Measurements from ENCODE around the gene EGFR.

DNA sequence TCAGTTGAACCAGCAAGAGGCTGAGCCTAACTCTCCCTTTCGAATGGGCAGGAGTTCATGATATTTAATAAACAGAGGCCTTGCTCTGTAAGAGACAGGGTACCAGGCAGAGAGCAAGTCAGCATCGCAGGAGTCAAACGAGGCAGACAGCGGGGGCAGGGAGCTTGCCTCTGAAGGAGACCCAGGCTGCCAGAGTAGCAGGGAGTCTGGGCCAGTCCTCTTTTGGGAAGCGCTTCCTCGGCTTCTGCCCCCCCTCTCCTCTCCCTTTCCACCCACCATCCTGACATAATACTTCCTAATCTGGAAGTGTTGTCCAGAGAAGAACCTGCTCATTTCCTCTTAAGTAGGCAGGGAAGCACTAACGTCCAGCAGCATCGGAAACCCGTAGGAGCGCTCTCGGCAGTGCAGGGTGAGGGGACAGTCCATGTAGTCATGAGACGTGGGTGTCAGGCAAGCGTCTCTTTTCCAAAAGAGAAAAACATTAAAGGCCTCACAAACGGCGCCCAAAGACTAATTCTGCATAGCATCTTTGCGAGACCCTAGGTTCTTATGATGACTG lies 171.1 kb downstream of the EGFR start:
- TF ChIP-seq, protein P1, sequence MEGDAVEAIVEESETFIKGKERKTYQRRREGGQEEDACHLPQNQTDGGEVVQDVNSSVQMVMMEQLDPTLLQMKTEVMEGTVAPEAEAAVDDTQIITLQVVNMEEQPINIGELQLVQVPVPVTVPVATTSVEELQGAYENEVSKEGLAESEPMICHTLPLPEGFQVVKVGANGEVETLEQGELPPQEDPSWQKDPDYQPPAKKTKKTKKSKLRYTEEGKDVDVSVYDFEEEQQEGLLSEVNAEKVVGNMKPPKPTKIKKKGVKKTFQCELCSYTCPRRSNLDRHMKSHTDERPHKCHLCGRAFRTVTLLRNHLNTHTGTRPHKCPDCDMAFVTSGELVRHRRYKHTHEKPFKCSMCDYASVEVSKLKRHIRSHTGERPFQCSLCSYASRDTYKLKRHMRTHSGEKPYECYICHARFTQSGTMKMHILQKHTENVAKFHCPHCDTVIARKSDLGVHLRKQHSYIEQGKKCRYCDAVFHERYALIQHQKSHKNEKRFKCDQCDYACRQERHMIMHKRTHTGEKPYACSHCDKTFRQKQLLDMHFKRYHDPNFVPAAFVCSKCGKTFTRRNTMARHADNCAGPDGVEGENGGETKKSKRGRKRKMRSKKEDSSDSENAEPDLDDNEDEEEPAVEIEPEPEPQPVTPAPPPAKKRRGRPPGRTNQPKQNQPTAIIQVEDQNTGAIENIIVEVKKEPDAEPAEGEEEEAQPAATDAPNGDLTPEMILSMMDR (IDR thresholded peaks at IDR 0.05) = no peak
- TF ChIP-seq POLR2A (IDR thresholded peaks at IDR 0.05) = no peak

Data from adrenal gland (tissue), 5 donors.